Mesenchymal stem cell (in vitro differentiated cells and primary cell): ENCODE results near the gene RTCA.
"Not testable (repeated sequence)": the region's sequence is repeated elsewhere in the genome, so short reads cannot be mapped to it uniquely, and the experiment has no call there.

Experiments used
- DNase-seq: peaks from one replicate; pipeline ENCODE4 v3.0.0-alpha.2; 2013
- H2AFZ ChIP-seq: one replicate; pipeline ENCODE4 v1.6.1; 2013; ENCODE audit warnings: low read depth, mild to moderate bottlenecking, control low read depth, inconsistent platforms, low read length, moderate library complexity
- H2AK5ac ChIP-seq: 2 replicates; pipeline ENCODE4 v1.6.1; 2013; ENCODE audit warnings: low read length, moderate library complexity, mild to moderate bottlenecking, inconsistent platforms; ENCODE audit not compliant: severe bottlenecking
- H2BK120ac ChIP-seq: one replicate; pipeline ENCODE4 v1.6.1; 2013; ENCODE audit warnings: low read depth, mild to moderate bottlenecking, inconsistent platforms, low read length, moderate library complexity
- H2BK12ac ChIP-seq, 2 experiments: one replicate each; pipeline ENCODE4 v1.6.1; 2013; ENCODE audit warnings: inconsistent platforms in 2 of 2, low read length in 2 of 2, mild to moderate bottlenecking in 2 of 2, moderate library complexity in 2 of 2, control low read depth in 1 of 2
- H2BK15ac ChIP-seq: one replicate; pipeline ENCODE4 v1.6.1; 2013; ENCODE audit warnings: mild to moderate bottlenecking, low read depth, inconsistent platforms; ENCODE audit not compliant: poor library complexity, severe bottlenecking
- H2BK5ac ChIP-seq: 2 replicates; pipeline ENCODE4 v1.6.1; 2013; ENCODE audit warnings: low read depth, mild to moderate bottlenecking, low read length, control low read depth, inconsistent platforms; ENCODE audit not compliant: poor library complexity, severe bottlenecking
- H3K14ac ChIP-seq, 2 experiments: one replicate each; pipeline ENCODE4 v1.6.1; 2013; ENCODE audit warnings: inconsistent platforms in 2 of 2, low read length in 2 of 2, control low read depth in 1 of 2, mild to moderate bottlenecking in 1 of 2, moderate library complexity in 1 of 2
- H3K18ac ChIP-seq, 2 experiments: one replicate each; pipeline ENCODE4 v1.6.1; 2013; ENCODE audit warnings: inconsistent platforms in 2 of 2, low read length in 2 of 2, control low read depth in 1 of 2, low read depth in 1 of 2, mild to moderate bottlenecking in 1 of 2
- H3K23ac ChIP-seq, 2 experiments: one replicate each; pipeline ENCODE4 v1.6.1; 2013; ENCODE audit warnings: inconsistent platforms in 2 of 2, low read length in 2 of 2, mild to moderate bottlenecking in 2 of 2, moderate library complexity in 2 of 2, control low read depth in 1 of 2
- H3K27ac ChIP-seq: 2 replicates; pipeline ENCODE4 v1.5.1; 2013; ENCODE audit warnings: mild to moderate bottlenecking, moderate library complexity, low read length, control low read depth, inconsistent platforms; ENCODE audit not compliant: poor library complexity, severe bottlenecking
- H3K27me3 ChIP-seq, 2 experiments: 2 replicates each; pipeline versions ENCODE4 v1.6.1 to v1.7.0; 2013; ENCODE audit warnings: low read length in 2 of 2, mild to moderate bottlenecking in 2 of 2, moderate library complexity in 2 of 2, control low read depth in 1 of 2, inconsistent platforms in 1 of 2; ENCODE audit not compliant: control insufficient read depth in 1 of 2, insufficient read depth in 1 of 2
- H3K36me3 ChIP-seq, 2 experiments: 2 replicates each; pipeline versions ENCODE4 v1.6.1 to v1.7.0; 2013; ENCODE audit warnings: low read length in 2 of 2, control low read depth in 1 of 2, inconsistent platforms in 1 of 2, low read depth in 1 of 2, mild to moderate bottlenecking in 1 of 2; ENCODE audit not compliant: insufficient read depth in 2 of 2, control insufficient read depth in 1 of 2
- H3K4ac ChIP-seq, 2 experiments: one replicate each; pipeline ENCODE4 v1.6.1; 2013; ENCODE audit warnings: inconsistent platforms in 2 of 2, low read length in 2 of 2, mild to moderate bottlenecking in 2 of 2, moderate library complexity in 2 of 2, control low read depth in 1 of 2, low read depth in 1 of 2
- H3K4me1 ChIP-seq: 2 replicates; pipeline ENCODE4 v1.6.1; 2013; ENCODE audit warnings: low read depth, low read length, control low read depth; ENCODE audit not compliant: control insufficient read depth, insufficient read depth
- H3K4me2 ChIP-seq: 2 replicates; pipeline ENCODE4 v1.6.1; 2013; ENCODE audit warnings: low read length, mild to moderate bottlenecking, inconsistent platforms; ENCODE audit not compliant: poor library complexity, severe bottlenecking
- H3K4me3 ChIP-seq, 2 experiments: 2 replicates each; pipeline versions ENCODE4 v1.5.1 to v1.7.0; 2013; ENCODE audit warnings: low read length in 2 of 2, mild to moderate bottlenecking in 2 of 2, control low read depth in 1 of 2, low read depth in 1 of 2; ENCODE audit not compliant: insufficient read depth in 1 of 2
- H3K79me1 ChIP-seq: replicated peaks from 2 replicates; pipeline ENCODE4 v1.6.1; 2013; ENCODE audit warnings: mild to moderate bottlenecking, control low read depth, low read length, inconsistent platforms; ENCODE audit not compliant: poor library complexity, severe bottlenecking
- H3K9ac ChIP-seq: 2 replicates; pipeline ENCODE4 v1.7.0; 2013; ENCODE audit warnings: mild to moderate bottlenecking, low read length, moderate library complexity
- H3K9me3 ChIP-seq: 2 replicates; pipeline ENCODE4 v1.7.0; 2013; ENCODE audit warnings: mild to moderate bottlenecking, low read length; ENCODE audit not compliant: control insufficient read depth
- H4K8ac ChIP-seq: one replicate; pipeline ENCODE4 v1.6.1; 2013; ENCODE audit warnings: inconsistent platforms, mild to moderate bottlenecking, low read length, moderate library complexity
- H4K91ac ChIP-seq: one replicate; pipeline ENCODE4 v1.6.1; 2013; ENCODE audit warnings: mild to moderate bottlenecking, low read length, inconsistent platforms
- WGBS: methylation state at CpG from one replicate; pipeline ENCODE4 v1.1.7; 2013; ENCODE audit warnings: mixed read lengths; 5-methylcytosine and 5-hydroxymethylcytosine counted together

RTCA gene

GRCh38 chr1:100296140-100296539 lies 30.1 kb downstream of the RTCA start:
- no peak overlapping the region for H3K4ac ChIP-seq
- no peaks in the 10 kb centered on the region for H3K9me3 ChIP-seq
- H2BK15ac ChIP-seq, result no peak overlapping the region
- H3K36me3 ChIP-seq, result peaks cover 7 to 24% of the 10 kb centered on the region in 2 experiments
- H3K27ac ChIP-seq, result no peak overlapping the region
- no peak for DNase-seq
- H4K8ac ChIP-seq, result no peak overlapping the region
- 98% methylated on average over 8 of the region's 8 CpGs for WGBS
- no peak overlapping the region for H2BK120ac ChIP-seq
- no peak overlapping the region for H3K23ac ChIP-seq
- no peak overlapping the region for H3K18ac ChIP-seq
- H3K4me3 ChIP-seq, result no peak overlapping the region
- no peak overlapping the region for H2AK5ac ChIP-seq
- no peaks in the 10 kb centered on the region for H3K4me1 ChIP-seq
- no peak overlapping the region for H3K4me2 ChIP-seq
- no peak overlapping the region for H3K9ac ChIP-seq
- H4K91ac ChIP-seq, result no peak overlapping the region
- no peak overlapping the region for H2BK12ac ChIP-seq
- H3K79me1 ChIP-seq, result no peaks in the 10 kb centered on the region
- no peak overlapping the region for H2AFZ ChIP-seq
- no peak overlapping the region for H2BK5ac ChIP-seq
- no peaks in the 10 kb centered on the region for H3K27me3 ChIP-seq
- H3K14ac ChIP-seq, result no peak overlapping the region

GRCh38 chr1:100296997-100297396 lies 31.0 kb downstream of the RTCA start:
- not testable (repeated sequence) for H4K91ac ChIP-seq, H3K4me3 ChIP-seq, H2BK5ac ChIP-seq

GRCh38 chr1:100298512-100298911 lies 32.5 kb downstream of the RTCA start:
- Histone ChIP-seq H2BK120ac (no peak overlapping the region), H2BK15ac (no peak overlapping the region), H3K9ac (no peak overlapping the region), H3K36me3 (peaks cover 0 to under 1% of the 10 kb centered on the region in 2 experiments), H4K8ac (no peak overlapping the region), H2BK12ac (no peak overlapping the region), H3K9me3 (no peaks in the 10 kb centered on the region), H3K27ac (no peak overlapping the region), H3K4ac (no peak overlapping the region), H2AFZ (no peak overlapping the region), H3K23ac (no peak overlapping the region), H3K4me1 (no peaks in the 10 kb centered on the region), H3K4me2 (no peak overlapping the region), H4K91ac (no peak overlapping the region), H2AK5ac (no peak overlapping the region), H3K79me1 (no peaks in the 10 kb centered on the region), H3K18ac (no peak overlapping the region), H3K14ac (no peak overlapping the region), H3K4me3 (no peak overlapping the region), H2BK5ac (no peak overlapping the region), H3K27me3 (no peaks in the 10 kb centered on the region)
- WGBS, result 95% methylated on average over 4 of the region's 4 CpGs
- no peak for DNase-seq

More at GRCh38 chr1:100296997-100297396, 31.0 kb downstream of the RTCA start:
- H3K27me3 ChIP-seq, H3K4ac ChIP-seq, H2BK15ac ChIP-seq, H2BK120ac ChIP-seq, H3K18ac ChIP-seq, DNase-seq, H2BK12ac ChIP-seq, H3K9me3 ChIP-seq, H3K14ac ChIP-seq, H2AK5ac ChIP-seq, H4K8ac ChIP-seq, H3K23ac ChIP-seq, H3K27ac ChIP-seq, H3K4me2 ChIP-seq, H3K9ac ChIP-seq, H3K79me1 ChIP-seq, H3K4me1 ChIP-seq, H2AFZ ChIP-seq: not testable (repeated sequence)
- H3K36me3 ChIP-seq, result peaks cover 4 to 16% of the 10 kb centered on the region in 2 experiments

GRCh38 chr1:100299521-100300222 lies 33.7 kb downstream of the RTCA start:
- H3K23ac ChIP-seq, result no peak overlapping the region
- H2BK5ac ChIP-seq, result no peak overlapping the region
- no peaks in the 10 kb centered on the region for H3K4me1 ChIP-seq
- H2AFZ ChIP-seq, result no peak overlapping the region
- no peak overlapping the region for H2BK15ac ChIP-seq
- peak overlapping the region in 1 of 2 experiments; percentile 37 for H3K14ac ChIP-seq
- H3K18ac ChIP-seq, result no peak overlapping the region
- H2AK5ac ChIP-seq, result no peak overlapping the region
- H3K79me1 ChIP-seq, result no peaks in the 10 kb centered on the region
- no peak overlapping the region for H3K4ac ChIP-seq
- no peaks in the 10 kb centered on the region for H3K9me3 ChIP-seq
- H3K4me2 ChIP-seq, result no peak overlapping the region
- no peak overlapping the region for H4K8ac ChIP-seq
- H2BK12ac ChIP-seq, result no peak overlapping the region
- WGBS, result 80% methylated on average over 5 of the region's 6 CpGs
- H3K36me3 ChIP-seq, result no peaks in the 10 kb centered on the region
- H3K27ac ChIP-seq, result no peak overlapping the region
- DNase-seq, result no peak
- H3K4me3 ChIP-seq, result no peak overlapping the region
- no peaks in the 10 kb centered on the region for H3K27me3 ChIP-seq
- no peak overlapping the region for H2BK120ac ChIP-seq
- no peak overlapping the region for H3K9ac ChIP-seq
- H4K91ac ChIP-seq, result no peak overlapping the region
